GM19328 (cell line): ENCODE results near the gene RGL2.
"Not testable (repeated sequence)": the region's sequence is repeated elsewhere in the genome, so short reads cannot be mapped to it uniquely, and the experiment has no call there.

ENCODE experiments used
- ATAC-seq: cut with Tn5 transposase; IDR thresholded peaks from one replicate; pipeline ENCODE4 v1.9.1; 2021; ENCODE audit warnings: mild to moderate bottlenecking, moderate library complexity; ENCODE audit not compliant: unreplicated experiment

Gene RGL2, protein sequence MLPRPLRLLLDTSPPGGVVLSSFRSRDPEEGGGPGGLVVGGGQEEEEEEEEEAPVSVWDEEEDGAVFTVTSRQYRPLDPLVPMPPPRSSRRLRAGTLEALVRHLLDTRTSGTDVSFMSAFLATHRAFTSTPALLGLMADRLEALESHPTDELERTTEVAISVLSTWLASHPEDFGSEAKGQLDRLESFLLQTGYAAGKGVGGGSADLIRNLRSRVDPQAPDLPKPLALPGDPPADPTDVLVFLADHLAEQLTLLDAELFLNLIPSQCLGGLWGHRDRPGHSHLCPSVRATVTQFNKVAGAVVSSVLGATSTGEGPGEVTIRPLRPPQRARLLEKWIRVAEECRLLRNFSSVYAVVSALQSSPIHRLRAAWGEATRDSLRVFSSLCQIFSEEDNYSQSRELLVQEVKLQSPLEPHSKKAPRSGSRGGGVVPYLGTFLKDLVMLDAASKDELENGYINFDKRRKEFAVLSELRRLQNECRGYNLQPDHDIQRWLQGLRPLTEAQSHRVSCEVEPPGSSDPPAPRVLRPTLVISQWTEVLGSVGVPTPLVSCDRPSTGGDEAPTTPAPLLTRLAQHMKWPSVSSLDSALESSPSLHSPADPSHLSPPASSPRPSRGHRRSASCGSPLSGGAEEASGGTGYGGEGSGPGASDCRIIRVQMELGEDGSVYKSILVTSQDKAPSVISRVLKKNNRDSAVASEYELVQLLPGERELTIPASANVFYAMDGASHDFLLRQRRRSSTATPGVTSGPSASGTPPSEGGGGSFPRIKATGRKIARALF

DNA sequence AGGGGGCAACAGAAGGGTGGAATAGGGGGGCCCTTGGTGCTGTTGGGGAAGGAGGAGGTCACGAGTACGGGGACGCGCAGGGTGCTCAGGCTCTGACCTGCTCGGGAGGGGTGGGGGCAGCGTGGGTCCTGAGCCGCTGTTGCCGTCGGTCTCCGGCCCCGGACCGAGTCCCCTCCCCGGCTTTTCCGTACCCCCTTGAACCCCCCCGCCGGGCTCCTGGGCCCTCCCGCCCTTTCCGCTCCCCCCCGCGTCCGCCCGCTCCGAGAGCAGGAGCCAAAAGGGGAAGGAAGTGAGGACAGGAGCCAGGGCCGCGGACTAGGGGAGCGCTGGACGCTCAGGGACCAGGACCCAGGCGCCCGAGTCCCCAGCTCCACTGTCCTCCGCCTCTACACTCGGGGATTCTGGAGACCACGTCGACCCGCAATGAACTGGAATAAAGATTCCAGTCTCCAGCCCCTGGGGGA lies at the start of gene RGL2:
Gene RGL2, minus strand, starts transcription at position 170 of the 464 bp plus-strand sequence. CDS start 332 bp downstream, outside the sequence.
- ATAC-seq, result peak; percentile 19

DNA sequence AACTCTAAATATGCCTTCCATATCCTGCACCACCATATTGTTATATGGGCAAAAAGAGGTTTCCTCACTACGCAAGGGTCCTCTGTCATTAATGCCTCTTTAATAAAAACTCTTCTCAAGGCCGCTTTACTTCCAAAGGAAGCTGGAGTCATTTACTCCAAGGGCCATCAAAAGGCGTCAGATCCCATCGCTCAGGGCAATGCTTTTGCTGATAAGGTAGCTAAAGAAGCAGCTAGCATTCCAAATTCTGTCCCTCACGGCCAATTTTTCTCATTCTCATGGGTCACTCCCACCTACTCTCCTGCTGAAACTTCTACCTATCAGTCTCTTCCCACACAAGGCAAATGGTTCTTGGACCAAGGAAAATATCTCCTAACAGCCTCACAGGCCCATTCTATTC lies 49.1 kb upstream of the RGL2 start:
- no peak for ATAC-seq

DNA sequence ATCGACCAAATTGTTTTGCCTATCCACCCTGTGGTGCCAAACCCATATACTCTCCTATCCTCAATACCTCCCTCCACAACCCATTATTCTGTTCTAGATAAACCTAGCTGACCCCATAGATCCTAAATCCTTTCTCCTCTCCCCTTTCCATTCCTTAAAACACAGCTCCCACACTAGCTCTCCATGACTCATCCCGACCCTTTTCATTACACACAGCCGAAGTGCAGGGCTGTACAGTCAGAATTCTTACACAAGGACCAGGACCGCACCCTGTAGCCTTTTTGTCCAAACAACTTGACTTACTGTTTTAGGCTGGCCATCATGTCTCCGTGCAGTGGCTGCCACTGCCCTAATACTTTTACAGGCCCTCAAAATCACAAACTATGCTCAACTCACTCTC lies 48.2 kb upstream of the RGL2 start:
- not testable (repeated sequence) for ATAC-seq

DNA sequence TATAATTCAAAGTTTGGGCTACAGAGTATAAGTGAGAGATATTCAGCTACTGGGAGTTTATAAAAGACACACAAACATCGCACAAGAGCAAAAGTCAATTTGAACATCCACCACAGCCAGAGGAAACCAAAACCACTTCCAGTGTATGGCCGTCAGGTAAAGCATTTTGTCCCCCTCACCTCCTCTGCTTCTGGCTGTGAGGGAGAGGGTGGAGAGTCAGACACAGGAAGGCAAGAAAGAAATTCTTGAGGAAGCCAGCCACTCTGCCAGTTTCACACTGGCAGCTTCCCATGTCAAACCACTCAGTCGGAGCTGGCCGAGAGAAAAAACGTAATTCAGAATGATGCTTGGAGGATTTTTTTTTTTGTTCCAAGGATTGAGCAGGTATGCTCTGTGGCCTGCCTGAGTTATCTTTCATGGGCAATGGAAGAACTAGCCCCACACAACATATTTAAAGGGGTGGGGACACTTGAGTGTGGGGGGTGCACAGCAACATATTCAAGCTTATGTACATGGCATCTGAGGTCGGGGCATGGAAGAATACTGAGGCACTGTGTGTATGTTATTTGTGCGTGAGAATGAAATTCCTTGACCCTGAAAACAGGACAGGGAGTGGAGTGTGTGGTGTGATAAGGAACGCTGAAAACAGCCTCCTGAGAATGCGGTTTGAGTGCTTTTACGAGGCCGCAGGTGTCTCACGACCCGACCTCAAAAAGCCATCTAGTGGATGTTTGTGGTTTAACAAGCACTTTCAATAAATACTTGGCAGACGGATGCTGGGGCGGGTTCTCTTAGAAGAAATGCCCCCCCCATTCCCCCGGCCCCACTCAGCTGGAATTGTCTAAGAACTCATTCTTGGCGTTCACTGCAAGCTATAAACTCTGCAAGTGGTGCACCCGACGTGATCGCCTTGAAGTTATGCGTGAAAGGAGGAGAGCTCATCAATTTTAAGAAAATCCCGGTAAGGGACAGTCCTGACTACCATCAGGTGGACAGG lies 46.3 kb upstream of the RGL2 start:
- no peak for ATAC-seq

DNA sequence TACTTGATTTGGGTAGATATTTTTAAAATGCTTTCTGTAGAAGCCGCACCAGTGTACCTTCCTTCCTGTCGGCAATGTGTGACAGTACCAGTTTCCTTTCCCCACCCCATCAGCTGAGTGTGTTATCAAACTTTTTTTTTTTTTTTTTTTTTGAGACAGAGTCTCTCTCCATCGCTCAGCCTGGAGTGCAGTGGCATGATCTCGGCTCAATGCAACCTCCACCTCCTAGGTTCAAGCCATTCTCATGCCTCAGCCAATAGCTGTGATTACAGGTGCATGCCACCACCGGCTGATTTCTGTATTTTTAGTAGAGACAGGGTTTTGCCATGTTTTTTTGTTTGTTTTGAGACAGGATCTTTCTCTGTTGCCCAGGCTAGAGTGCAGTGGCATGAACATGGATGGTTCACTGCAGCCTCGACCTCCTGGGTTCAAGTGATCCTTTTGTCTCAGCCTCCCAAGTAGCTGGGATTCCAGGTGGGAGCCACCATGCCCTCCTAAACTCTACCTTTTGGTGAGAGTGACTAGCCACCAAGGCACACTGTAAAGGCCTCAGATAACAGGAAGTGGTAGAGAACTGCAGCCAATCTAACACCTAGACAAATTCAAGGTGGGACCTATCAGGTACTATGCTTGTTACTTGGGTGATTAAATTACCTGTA lies 45.3 kb upstream of the RGL2 start:
- ATAC-seq, result no peak

DNA sequence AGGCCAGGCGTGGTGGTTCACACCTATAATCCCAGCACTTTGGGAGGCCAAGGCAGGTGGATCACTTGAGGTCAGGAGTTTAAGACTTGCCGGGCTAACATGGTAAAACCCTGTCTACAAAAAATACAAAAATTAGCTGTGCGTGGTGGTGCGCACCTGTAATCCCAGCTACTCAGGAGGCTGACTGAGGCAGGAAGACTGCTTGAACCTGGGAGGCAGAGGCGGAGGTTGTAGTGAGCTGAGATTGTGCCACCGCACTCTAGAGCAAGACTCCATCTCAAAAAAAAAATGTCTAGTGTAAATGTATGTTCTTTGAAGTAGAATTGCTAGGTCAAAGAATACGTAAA lies 44.8 kb upstream of the RGL2 start:
- ATAC-seq, result not testable (repeated sequence)

DNA sequence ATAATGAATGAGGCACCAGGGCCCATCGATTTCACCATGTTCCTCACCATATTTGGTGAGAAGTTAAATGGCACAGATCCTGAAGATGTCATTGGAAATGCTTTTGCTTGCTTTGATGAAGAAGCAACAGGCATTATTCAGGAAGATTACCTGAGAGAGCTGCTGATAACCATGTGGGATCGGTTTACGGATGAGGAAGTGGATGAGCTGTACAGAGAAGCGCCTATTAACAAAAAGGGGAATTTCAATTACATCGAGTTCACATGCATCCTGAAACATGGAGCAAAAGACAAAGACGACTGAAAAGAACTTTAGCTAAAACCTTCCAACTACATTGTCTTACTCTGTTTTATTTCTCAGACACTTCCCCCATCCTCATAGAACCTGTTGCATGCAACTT lies 40.5 kb upstream of the RGL2 start:
- ATAC-seq, result no peak

DNA sequence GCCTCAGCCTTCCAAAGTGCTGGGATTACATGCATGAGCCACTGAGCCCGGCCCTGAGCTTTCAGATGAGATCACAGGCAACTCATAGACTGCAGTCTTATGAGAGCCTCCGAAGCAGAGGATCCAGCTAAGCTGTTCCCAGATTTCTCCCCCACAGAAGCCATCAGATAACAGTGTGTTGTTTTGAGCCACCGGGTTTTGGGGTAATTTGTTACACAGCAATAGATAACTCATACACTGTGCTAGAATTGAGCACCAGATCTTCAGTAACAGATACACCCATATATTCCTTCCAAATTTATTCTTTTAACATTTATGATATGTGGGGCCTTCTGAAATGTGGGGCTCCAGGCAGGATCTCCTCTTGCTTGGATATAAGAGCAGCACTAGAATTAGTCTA lies 37.8 kb upstream of the RGL2 start:
- no peak for ATAC-seq

DNA sequence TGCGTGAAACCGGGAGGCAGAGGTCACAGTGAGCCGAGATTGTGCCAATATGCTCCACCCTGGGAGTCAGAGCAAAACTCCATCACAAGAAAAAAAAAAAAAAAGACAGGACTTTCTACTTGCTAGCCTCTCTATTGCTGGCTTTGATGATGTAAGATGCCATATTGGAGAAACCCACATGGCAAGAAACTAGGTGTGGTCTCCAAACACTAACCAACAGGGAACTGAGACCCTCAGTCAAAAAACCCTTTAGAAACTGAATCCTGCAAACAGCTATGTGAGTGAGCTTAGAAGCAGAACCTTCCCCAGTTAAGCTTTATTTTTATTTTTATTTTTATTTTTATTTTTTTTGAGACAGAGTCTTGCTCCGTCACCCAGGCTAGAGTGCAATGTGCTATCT lies 37.2 kb upstream of the RGL2 start:
- no peak for ATAC-seq

DNA sequence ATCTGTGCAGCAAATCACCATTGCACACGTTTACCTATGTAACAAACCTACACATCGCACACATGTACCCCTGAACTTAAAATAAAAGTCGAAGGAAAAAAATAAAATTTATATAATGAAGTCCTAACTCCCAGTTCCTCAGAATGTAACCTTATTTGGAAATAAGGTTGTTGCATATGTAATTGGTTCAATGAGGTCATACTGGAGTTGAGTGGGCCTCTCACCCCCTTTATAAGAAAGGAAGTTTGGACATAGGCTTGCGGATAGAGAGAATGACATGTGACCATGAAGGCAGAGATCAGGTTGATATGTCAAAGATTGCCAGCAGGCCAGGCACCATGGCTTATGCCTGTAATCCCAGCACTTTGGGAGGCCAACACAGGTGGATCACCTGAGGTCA lies 34.9 kb upstream of the RGL2 start:
- no peak for ATAC-seq

DNA sequence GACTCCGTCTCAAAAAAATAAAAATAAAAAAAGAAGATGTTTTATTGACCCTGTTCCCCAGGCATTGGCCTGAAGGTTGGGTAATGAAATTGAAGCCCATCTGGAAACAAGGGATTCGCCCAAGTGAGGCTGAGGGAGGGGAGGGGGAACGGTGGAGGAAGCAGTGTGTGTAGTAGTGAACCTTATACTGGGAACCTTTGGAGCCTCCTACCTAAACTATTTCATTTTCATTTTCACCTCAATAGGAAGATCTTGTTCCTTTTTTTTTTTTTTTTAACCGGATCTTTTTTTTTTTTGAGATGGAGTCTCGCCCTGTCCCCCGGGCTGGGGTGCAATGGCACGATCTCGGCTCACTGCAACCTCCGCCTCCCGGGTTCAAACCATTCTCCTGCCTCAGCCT lies 32.0 kb upstream of the RGL2 start:
- ATAC-seq, result no peak

DNA sequence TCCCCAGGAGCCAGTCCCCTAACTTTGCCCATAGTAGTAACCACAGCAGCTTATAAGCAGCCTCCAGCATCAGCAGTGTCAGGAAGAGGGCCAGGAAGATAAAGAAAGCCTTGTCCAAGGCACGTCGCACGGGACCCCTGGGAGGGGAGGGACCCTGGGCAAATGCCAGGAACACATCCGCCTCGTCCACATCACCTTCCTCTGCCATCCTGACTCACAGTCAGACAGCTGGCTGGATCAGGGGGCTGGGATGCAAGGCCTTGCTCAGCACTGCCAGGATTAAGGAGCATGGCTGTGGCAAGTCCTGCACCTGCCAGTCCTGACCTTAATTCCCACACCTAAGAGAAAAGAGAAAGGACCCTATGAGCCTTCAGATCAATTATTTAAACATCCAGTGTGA lies 30.3 kb upstream of the RGL2 start:
- no peak for ATAC-seq

DNA sequence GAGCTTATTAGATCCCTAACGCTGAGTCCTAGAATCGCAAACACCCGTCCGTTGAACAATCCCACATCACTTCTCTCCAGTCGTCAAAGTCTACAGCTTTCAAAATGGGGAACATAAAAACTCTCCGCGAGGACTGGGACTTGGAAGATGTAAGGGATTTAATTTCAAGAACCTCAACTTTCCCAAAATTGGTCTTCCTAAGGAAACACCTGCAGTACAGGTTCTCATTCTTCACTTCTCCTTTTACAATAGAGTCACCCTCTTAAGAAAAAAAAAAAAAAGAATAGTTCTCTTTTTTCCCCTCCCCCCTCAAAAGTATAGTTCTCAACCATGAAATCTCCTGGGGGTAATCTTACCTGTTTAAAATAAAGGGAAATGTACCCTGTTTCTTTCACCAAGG lies 25.4 kb upstream of the RGL2 start:
- ATAC-seq, result no peak

DNA sequence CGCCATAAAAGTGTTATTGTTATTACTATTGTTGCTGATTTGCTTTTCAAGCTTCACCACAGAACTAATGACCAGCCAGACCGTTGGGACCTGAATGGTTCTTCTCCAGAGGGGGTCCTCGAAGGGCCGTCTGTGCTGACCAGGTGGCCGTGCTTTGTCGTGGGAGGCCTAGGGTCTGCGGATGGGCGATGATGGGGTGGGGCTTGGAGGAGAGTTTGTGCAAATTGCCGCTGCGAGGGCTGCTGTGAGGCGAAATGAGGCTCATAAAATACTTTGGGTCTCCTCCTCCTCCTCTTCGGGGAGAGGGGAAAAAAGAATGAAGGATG lies 24.8 kb upstream of the RGL2 start:
- ATAC-seq, result no peak

DNA sequence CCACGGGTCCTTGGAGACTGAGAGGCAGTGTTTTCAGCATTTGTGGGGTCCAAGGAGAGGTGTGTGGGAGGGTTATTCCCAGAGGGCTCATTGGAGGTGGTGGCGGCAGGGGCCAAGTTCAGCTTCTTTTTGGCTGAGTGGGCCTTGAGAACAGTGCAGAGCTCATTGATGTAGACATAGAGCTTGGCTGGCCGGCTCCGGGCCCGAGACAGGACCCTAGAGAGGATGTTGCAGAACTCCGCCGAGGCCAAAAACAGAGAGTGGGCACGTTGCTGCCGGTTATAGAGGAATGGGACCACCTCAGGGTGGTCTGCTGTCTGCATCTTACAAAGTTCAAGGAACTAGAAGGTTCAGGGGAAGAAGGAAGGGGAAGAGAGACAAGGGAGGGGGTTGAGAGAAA lies 22.5 kb upstream of the RGL2 start:
- ATAC-seq, result no peak

DNA sequence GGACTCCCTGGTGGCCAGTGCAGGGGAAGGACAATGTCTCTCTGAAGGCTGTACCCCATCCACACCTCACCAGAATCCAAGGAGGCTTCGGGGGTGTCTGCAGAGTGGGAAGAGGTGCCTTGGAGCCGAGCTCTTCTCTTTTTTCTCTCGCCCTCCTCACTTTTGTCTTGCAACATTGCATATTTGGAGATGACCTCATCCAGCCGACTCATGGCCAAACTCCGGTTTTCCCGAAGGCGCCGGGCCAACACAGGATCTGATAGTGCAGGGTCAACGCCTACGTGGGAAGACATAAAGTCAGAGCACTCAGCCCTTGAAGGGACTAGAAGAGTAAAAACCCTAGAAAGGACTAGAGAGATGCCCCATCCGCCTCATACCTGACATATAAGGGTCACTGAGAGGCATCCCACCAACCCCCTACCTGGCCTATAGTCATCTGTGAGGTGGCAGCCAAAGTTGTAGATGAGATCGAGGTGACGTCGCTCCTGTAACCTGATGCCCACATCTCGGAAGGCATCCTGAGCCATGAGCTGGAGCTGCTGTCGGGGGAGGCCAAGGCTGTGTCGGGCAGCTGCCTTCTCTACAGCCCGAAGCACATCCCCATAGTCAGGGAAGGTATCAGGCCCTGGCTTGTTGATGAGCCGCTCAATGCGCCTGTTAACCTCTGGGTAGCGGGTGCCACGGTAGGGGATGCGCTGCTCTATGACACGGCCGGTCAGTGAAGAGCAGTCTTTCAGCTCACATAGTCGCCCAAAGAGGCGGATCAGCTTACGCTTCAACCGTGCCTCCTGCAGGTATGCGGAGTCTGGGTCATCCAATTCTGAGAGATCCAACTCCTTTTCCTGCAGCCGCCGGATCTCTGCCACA lies 21.8 kb upstream of the RGL2 start:
- no peak for ATAC-seq

DNA sequence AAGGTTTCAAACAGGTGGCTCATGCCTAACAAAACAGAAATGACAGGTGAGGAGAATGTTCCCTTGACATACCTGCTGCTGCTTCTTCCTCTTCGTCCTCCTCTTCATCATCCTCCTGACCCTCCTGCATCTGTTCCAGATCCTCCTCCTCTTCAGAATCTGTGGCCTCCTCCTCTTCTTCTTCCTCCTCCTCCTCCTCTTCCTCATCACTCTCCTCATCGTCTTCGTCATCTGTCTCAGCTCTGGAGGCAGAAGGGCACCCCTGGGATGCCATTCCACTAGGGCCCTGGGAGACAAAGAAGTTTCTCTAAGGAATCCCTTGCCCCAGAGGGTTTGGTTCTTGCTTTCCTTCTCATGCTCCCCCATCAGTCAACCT lies 21.2 kb upstream of the RGL2 start:
- ATAC-seq, result no peak

DNA sequence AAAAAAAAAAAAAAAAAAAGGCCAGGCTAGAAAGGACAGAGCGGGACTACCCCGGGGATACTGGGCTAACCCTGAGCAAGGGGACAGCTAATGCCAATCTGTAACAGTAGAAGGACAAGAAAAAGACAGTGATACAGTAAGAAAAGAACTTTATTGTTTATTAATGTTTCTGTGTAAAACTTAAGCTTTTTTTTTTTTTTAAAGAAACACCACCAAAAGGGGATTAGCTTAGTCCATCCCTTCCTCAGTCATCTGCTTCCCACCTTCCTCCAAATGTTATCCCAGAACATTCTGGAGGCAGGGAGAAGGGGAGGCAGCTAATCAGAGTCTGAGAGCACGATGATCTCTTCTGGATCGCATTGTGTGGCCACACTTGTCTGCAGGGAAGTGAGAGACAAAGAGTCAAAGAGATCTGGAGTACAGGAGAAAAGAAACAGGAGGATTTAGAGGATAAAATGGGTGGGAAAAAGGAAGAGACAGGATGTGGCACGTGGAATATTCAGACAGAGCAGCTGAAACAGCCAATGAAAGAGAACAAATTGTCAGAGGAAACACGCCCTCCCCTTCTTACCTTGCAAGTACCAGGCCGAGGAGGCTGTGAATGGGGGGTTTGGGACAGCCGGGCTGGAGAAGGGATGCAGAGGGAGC lies 19.8 kb upstream of the RGL2 start:
- no peak for ATAC-seq

DNA sequence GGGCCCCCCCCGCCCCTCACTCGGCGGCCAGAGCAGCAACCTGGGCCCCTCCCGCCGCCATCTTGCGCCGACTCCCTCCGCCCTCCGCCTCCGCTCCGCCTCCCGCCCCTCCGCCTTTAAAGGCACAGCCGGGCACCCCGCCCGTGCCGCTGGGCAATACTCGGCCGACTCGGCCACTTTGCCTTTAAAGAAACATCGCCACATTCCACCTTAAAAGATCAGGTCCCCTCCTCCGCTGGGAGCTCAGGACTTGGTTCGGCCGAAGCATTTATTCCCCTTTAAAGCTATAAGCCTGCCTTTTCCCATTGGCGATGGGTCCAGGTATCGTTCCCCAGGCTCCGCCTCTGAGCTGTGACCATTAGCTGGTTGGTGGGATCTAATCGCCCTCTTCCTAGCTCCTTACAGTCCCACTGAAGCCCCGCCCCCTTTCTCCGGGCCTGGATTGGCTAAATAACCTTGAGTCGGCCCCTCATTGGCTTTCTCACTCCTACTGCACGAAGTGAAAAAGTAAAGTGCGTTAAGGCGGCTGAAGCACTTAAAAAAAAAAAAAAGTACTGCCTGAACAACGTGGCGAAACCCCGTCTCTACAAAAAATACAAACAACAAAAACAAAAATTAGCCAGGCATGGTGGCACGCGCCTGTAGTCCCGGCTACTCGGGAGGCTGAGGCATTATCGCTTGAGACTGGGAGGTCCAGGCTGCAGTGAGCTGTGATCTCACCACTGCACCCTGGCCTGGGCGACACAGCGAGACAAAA lies 19.1 kb upstream of the RGL2 start, which contains the start of gene ZBTB22:
Gene ZBTB22, minus strand, starts transcription at position 76 of the 757 bp plus-strand sequence. CDS start 828 bp downstream, outside the sequence.
- ATAC-seq, result peak; percentile 50
